Dermis microvascular lymphatic vessel endothelial cell (primary cell): ENCODE data around the gene TENM3. TPM values are rescaled to one million over a fixed set of nuclear protein-coding genes. Genes with fewer than 3 reads are reported as not detected.

Source experiments
- DNase-seq, 2 donors: peaks; one replicate each; pipeline versions ENCODE4 v3.0.0 to v3.0.0-alpha.2; 2010; ENCODE audit warnings: low read depth in 2 of 2
- total RNA-seq: library from RNA; depleted of rRNA; stranded (reverse); fragments of >200 nt; gene quantifications from 2 replicates; pipeline ENCODE4 v1.2.1, GENCODE V29; 2014

TENM3 gene
- total RNA-seq, 1 donor from 2014 or later = 10.3 TPM

- no peak for DNase-seq
These were observed 592.0 kb downstream of the TENM3 start for GRCh38 chr4:182835006-182835740.

- no peak for DNase-seq
These were observed 594.6 kb downstream of the TENM3 start for GRCh38 chr4:182837831-182838230.

GRCh38 chr4:182838535-182838934 is 595.3 kb downstream of the TENM3 start:
- no peak for DNase-seq

- no peak for DNase-seq
These were observed 596.1 kb downstream of the TENM3 start for GRCh38 chr4:182839256-182839655.

- no peak for DNase-seq
These were observed 596.9 kb downstream of the TENM3 start for GRCh38 chr4:182840108-182840507.

- no peak for DNase-seq
These were observed 599.0 kb downstream of the TENM3 start for GRCh38 chr4:182842104-182842600.

GRCh38 chr4:182842759-182843390 is 599.7 kb downstream of the TENM3 start:
- DNase-seq = no peak

- DNase-seq = peak; percentile 3 to 4
These were observed 600.7 kb downstream of the TENM3 start for GRCh38 chr4:182843808-182844325.

- DNase-seq = no peak
These were observed 602.4 kb downstream of the TENM3 start for GRCh38 chr4:182845618-182846017.

- DNase-seq = no peak
These were observed 602.8 kb downstream of the TENM3 start for GRCh38 chr4:182846036-182846435.

GRCh38 chr4:182847576-182848450 is 604.6 kb downstream of the TENM3 start:
- DNase-seq = no peak

- DNase-seq = no peak
These were observed 605.5 kb downstream of the TENM3 start for GRCh38 chr4:182848685-182849084.
